PC-3 (cell line): Measurements from ENCODE around the gene ZHX3. TPM values are rescaled to one million over a fixed set of nuclear protein-coding genes. Genes with fewer than 3 reads are reported as not detected.

Experiments
- ATAC-seq: fragments of 200-7000 bp; cut with Tn5 transposase; 2 replicates; pipeline ENCODE4 v1.9.1; 2020; ENCODE audit warnings: mild to moderate bottlenecking, moderate library complexity
- BruUV-seq: library from RNA; stranded (reverse); fragments of 400-500 nt; replicated peaks from 2 replicates; lab custom pipeline; 2021; lab: Mats Ljungman, UMichigan
- CTCF ChIA-PET: fragments of 300-600 bp; sonication (Branson Sonifier 250); formaldehyde crosslinking; loops from one replicate; lab custom pipeline; 2022; ENCODE audit warnings: antibody characterized with exemption; lab: Charles Lee
- POLR2A ChIA-PET: fragments of 300-600 bp; sonication (Branson Sonifier 250); formaldehyde crosslinking; loops from one replicate; lab custom pipeline; 2022; ENCODE audit warnings: antibody characterized with exemption; ENCODE audit not compliant: unreplicated experiment; lab: Charles Lee
- DNase-seq: peaks from one replicate; pipeline ENCODE4 v3.0.0-alpha.2; 2015
- H2AFZ ChIP-seq: fragments of 300-600 bp; sonication (generic); 2 replicates; pipeline ENCODE4 v1.6.0; 2016; ENCODE audit warnings: antibody characterized with exemption, low read length
- H3F3A ChIP-seq: fragments of 300-600 bp; sonication (generic); one replicate; pipeline ENCODE4 v1.6.0; 2017; ENCODE audit warnings: antibody characterized with exemption, low read length, control low read depth, mild to moderate bottlenecking; ENCODE audit not compliant: unreplicated experiment
- H3K27ac ChIP-seq: fragments of 300-600 bp; sonication (generic); 2 replicates; pipeline ENCODE4 v1.5.1; 2016; ENCODE audit warnings: mild to moderate bottlenecking, low read length
- H3K27me3 ChIP-seq: fragments of 300-600 bp; sonication (generic); 2 replicates; pipeline ENCODE4 v1.6.1; 2016; ENCODE audit warnings: low read length, mixed read lengths
- H3K36me3 ChIP-seq: fragments of 300-600 bp; sonication (generic); 2 replicates; pipeline ENCODE4 v1.6.1; 2016; ENCODE audit warnings: low read depth, mixed run types, low read length, mixed read lengths
- H3K4me1 ChIP-seq: fragments of 300-600 bp; sonication (generic); 2 replicates; pipeline ENCODE4 v1.5.1; 2016; ENCODE audit warnings: low read length; ENCODE audit not compliant: insufficient read depth
- H3K4me2 ChIP-seq: fragments of 300-600 bp; sonication (generic); 2 replicates; pipeline ENCODE4 v1.6.0; 2016; ENCODE audit warnings: low read length
- H3K4me3 ChIP-seq: fragments of 300-600 bp; sonication (generic); 2 replicates; pipeline ENCODE4 v1.5.1; 2016; ENCODE audit warnings: mild to moderate bottlenecking, low read length, mixed read lengths
- H3K79me2 ChIP-seq: fragments of 300-600 bp; sonication (generic); 2 replicates; pipeline ENCODE4 v1.6.1; 2017; ENCODE audit warnings: low read length, mixed read lengths
- H3K9ac ChIP-seq: fragments of 300-600 bp; sonication (generic); 2 replicates; pipeline ENCODE4 v1.6.0; 2016; ENCODE audit warnings: mild to moderate bottlenecking, low read length
- H3K9me2 ChIP-seq: fragments of 300-600 bp; sonication (generic); replicated peaks from 2 replicates; pipeline ENCODE4 v1.6.1; 2016; ENCODE audit warnings: mixed run types, low read length, mixed read lengths
- H3K9me3 ChIP-seq: fragments of 300-600 bp; sonication (generic); 2 replicates; pipeline ENCODE4 v1.6.1; 2016; ENCODE audit warnings: low read length, mixed read lengths
- H4K20me1 ChIP-seq: fragments of 300-600 bp; sonication (generic); 2 replicates; pipeline ENCODE4 v1.6.1; 2016; ENCODE audit warnings: low read length, mixed read lengths
- EZH2 ChIP-seq: fragments of 300-600 bp; sonication (generic); IDR thresholded peaks from one replicate; pipeline ENCODE4 v1.6.1; 2017; ENCODE audit warnings: antibody characterized with exemption, mild to moderate bottlenecking, low read length; ENCODE audit not compliant: unreplicated experiment
- EZH2phosphoT487 ChIP-seq: fragments of 300-600 bp; sonication (generic); IDR thresholded peaks from 2 replicates; pipeline ENCODE4 v1.6.1; 2018; ENCODE audit warnings: mild to moderate bottlenecking, antibody characterized with exemption, low read length, borderline replicate concordance
- intact Hi-C: fragments of 100-400 bp; cut with micrococcal nuclease; formaldehyde crosslinking; loops from 2 replicates; pipeline ENCODE4 v1.9.0; 2023
- total RNA-seq: library from RNA; depleted of rRNA; stranded (reverse); fragments of >200 nt; gene quantifications from 2 replicates; pipeline ENCODE4 v1.2.3, GENCODE V29; 2014
- TF ChIP-seq, protein P1 (sequence below): fragments of 300-600 bp; sonication (generic); conservative IDR thresholded peaks from 2 replicates; pipeline ENCODE4 v1.5.1; 2017; ENCODE audit warnings: antibody characterized with exemption, low read depth, mild to moderate bottlenecking, low read length

ZHX3 gene
- total RNA-seq, 1 experiment from 2014 or later = 14.0 TPM

DNA sequence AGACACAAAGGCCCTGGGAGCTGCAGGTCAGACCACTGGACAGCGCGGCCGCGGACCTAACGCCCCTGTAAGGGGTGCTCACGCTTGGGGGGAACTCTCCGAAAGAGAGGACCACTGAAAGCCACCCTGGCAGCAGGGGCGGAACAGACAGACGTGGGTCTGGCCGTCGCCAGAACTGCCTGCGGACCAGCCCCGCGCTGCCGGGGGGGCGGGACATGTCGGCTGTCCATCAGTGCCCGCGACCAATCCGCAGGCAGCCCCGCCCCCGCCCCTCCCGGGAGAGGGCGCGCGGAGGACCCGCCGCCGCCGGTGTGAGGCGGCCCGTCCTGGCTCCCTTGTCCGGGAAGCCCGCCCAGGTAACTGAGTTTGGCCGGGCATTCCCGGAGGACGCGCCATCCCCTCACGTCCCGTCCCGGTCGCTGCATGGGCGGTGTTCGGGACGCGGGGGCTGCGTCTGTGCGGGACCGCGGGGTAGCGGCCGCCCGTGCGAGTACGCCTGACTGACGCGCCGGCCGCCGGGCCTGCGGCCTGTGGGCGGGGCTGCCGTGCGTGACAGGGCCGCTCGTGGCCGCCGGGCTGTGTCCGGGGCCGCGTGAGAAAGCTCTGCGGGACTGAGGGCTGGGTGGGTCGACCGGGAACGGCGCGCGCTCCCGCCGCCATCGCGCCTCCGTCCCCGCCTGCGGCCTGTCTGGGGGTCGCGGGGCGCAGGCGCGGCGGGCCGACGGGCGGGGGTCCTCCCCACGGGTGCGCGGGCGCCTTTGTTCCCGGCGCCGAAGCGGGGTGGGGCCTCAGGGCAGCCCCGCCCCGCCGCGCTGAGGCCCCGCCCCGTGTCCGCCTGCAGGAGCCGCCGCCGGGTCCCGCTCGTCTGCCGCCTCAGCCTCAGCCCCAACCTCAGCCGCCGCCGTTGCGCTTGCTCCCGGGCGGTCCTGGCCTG, 180.6 kb downstream of the ZHX3 start, which contains the start of gene PLCG1:
Gene PLCG1, plus strand, starts transcription at position 864 of the 934 bp plus-strand sequence. CDS start 99 bp downstream, outside the sequence.
- peak within 1 kb of the TSS; percentile 85 for H3K4me2 ChIP-seq
- ChIA-PET POLR2A (interaction anchor here (0.6 kb wide), 1 partner anchor 63 kb away, joined by 5 read pairs; no protein-coding TSS in a partner anchor), CTCF (interaction anchor here (1.0 to 1.2 kb wide), 2 partner anchors 201 to 203 kb away, joined by 3 to 5 read pairs; no protein-coding TSS in a partner anchor)
- H3F3A ChIP-seq = no peaks in the 10 kb centered on the region
- H3K9me3 ChIP-seq = no peaks in the 10 kb centered on the region
- H3K27me3 ChIP-seq = no peaks in the 10 kb centered on the region
- no TSS peak for BruUV-seq
- TF ChIP-seq EZH2 (no peak), EZH2phosphoT487 (no peak)
- TF ChIP-seq, protein P1, sequence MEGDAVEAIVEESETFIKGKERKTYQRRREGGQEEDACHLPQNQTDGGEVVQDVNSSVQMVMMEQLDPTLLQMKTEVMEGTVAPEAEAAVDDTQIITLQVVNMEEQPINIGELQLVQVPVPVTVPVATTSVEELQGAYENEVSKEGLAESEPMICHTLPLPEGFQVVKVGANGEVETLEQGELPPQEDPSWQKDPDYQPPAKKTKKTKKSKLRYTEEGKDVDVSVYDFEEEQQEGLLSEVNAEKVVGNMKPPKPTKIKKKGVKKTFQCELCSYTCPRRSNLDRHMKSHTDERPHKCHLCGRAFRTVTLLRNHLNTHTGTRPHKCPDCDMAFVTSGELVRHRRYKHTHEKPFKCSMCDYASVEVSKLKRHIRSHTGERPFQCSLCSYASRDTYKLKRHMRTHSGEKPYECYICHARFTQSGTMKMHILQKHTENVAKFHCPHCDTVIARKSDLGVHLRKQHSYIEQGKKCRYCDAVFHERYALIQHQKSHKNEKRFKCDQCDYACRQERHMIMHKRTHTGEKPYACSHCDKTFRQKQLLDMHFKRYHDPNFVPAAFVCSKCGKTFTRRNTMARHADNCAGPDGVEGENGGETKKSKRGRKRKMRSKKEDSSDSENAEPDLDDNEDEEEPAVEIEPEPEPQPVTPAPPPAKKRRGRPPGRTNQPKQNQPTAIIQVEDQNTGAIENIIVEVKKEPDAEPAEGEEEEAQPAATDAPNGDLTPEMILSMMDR = no peak
- DNase-seq (peak; percentile 85), ATAC-seq (peak; percentile 78)
- peaks cover 21% of the 10 kb centered on the region for H3K4me1 ChIP-seq
- H3K27ac ChIP-seq = peak within 1 kb of the TSS; percentile 34
- H3K9me2 ChIP-seq = no peaks in the 10 kb centered on the region
- H2AFZ ChIP-seq = peak within 1 kb of the TSS; percentile 83
- H3K36me3 ChIP-seq = no peaks in the 10 kb centered on the region
- intact Hi-C loops = loop anchor here (5.0 kb wide), 1 partner anchor 480 kb away; the partner anchor contains the start of gene CHD6
- peak within 1 kb of the TSS; percentile 84 for H3K9ac ChIP-seq
- peaks cover 30% of the 10 kb centered on the region; the same call in 1 of the 2 replicates for H4K20me1 ChIP-seq
- peaks cover 45% of the 10 kb centered on the region for H3K79me2 ChIP-seq
- peak within 1 kb of the TSS; percentile 92 for H3K4me3 ChIP-seq

GRCh38 chr20:41135888-41136679, 181.4 kb downstream of the ZHX3 start:
- peaks cover 37% of the 10 kb centered on the region for H3K79me2 ChIP-seq
- H3K4me1 ChIP-seq = peaks cover 21% of the 10 kb centered on the region
- H3K27ac ChIP-seq = no peak overlapping the region
- TF ChIP-seq, protein P1 = no peak
- TF ChIP-seq EZH2 = no peak
- TF ChIP-seq EZH2phosphoT487 = no peak
- no peaks in the 10 kb centered on the region for H3K9me2 ChIP-seq
- intact Hi-C loops = loop anchor here (1.0 to 5.0 kb wide), 2 partner anchors 204 to 481 kb away; partner anchors contain the start of genes CHD6 and LPIN3
- no peaks in the 10 kb centered on the region for H3K9me3 ChIP-seq
- no peaks in the 10 kb centered on the region for H3K36me3 ChIP-seq
- no peaks in the 10 kb centered on the region for H3F3A ChIP-seq
- ATAC-seq (no peak), DNase-seq (no peak)
- H3K9ac ChIP-seq = peak overlapping the region; percentile 84; the same call in 1 of the 2 replicates
- POLR2A ChIA-PET = interaction anchor here (0.6 kb wide), 1 partner anchor 204 kb away, joined by 15 read pairs; the partner anchor contains the start of gene LPIN3
- H4K20me1 ChIP-seq = peaks cover 21% of the 10 kb centered on the region; the same call in 1 of the 2 replicates
- TSS peak; percentile 46 for BruUV-seq
- CTCF ChIA-PET = interaction anchor here (1.0 to 1.2 kb wide), 6 partner anchors 37 to 203 kb away, joined by 3 to 7 read pairs (median 5); no protein-coding TSS in a partner anchor
- H3K27me3 ChIP-seq = no peaks in the 10 kb centered on the region
- H3K4me2 ChIP-seq = peak overlapping the region; percentile 85
- H2AFZ ChIP-seq = peak overlapping the region; percentile 82
- H3K4me3 ChIP-seq = peak overlapping the region; percentile 92
